Naive B cell (primary cell): ENCODE results near the gene DCUN1D5. TPM values are rescaled to one million over a fixed set of nuclear protein-coding genes. Genes with fewer than 3 reads are reported as not detected.

Experiments used
- polyA plus RNA-seq, 6 donors: library from polyadenylated mRNA; unstranded; fragments of 300-500 nt; fragmentation: Illumina TruSeq; gene quantifications; one replicate each; pipeline ENCODE4 v1.2.3, GENCODE V29; 2021; ENCODE audit warnings: low read depth in 6 of 6

The DCUN1D5 gene
- polyA plus RNA-seq, 6 donors from 2014 or later, result 17.1 to 33.4 (median 25.9) TPM

Other genes starting within 250 kb of the DCUN1D5 start
- gene MMP3, start 248.6 kb downstream of the DCUN1D5 start, polyA plus RNA-seq, result not detected
- gene MMP12, start 217.2 kb downstream of the DCUN1D5 start, polyA plus RNA-seq, result not detected
- not detected for gene MMP13, start 136.4 kb downstream of the DCUN1D5 start, polyA plus RNA-seq
- under 1 TPM in 5 of 6 donors, not detected in 1; 0.12 to 0.97 (median 0.77) TPM for gene DYNC2H1, start 17.3 kb upstream of the DCUN1D5 start, polyA plus RNA-seq